Measurements from ENCODE around the gene VPS13D. TPM values are rescaled to one million over a fixed set of nuclear protein-coding genes. Genes with fewer than 3 reads are reported as not detected.
A peak's percentile ranks its signal among the peaks of the same experiment; 100 is the strongest.

VPS13D gene
- total RNA-seq, 2 donors from 2014 or later = 48.1 to 65.2 TPM

GRCh38 chr1:12229386-12229834 is 420 bp upstream of the VPS13D start:
- no peaks in the 10 kb centered on the region for H3K9me3 ChIP-seq
- DNase-seq (ENCODE audit: low spot score) = no peak
- H3K4me3 ChIP-seq = peak overlapping the region in 1 of 2 donors; percentile 100
- H3K27ac ChIP-seq = no peak overlapping the region
- H3K36me3 ChIP-seq = no peaks in the 10 kb centered on the region
- no peaks in the 10 kb centered on the region for H3K27me3 ChIP-seq
- peaks cover 0 to 22% of the 10 kb centered on the region in 2 donors for H3K4me1 ChIP-seq
- TF ChIP-seq, protein P1, sequence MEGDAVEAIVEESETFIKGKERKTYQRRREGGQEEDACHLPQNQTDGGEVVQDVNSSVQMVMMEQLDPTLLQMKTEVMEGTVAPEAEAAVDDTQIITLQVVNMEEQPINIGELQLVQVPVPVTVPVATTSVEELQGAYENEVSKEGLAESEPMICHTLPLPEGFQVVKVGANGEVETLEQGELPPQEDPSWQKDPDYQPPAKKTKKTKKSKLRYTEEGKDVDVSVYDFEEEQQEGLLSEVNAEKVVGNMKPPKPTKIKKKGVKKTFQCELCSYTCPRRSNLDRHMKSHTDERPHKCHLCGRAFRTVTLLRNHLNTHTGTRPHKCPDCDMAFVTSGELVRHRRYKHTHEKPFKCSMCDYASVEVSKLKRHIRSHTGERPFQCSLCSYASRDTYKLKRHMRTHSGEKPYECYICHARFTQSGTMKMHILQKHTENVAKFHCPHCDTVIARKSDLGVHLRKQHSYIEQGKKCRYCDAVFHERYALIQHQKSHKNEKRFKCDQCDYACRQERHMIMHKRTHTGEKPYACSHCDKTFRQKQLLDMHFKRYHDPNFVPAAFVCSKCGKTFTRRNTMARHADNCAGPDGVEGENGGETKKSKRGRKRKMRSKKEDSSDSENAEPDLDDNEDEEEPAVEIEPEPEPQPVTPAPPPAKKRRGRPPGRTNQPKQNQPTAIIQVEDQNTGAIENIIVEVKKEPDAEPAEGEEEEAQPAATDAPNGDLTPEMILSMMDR (IDR thresholded peaks at IDR 0.05) = no peak

GRCh38 chr1:12230549-12231275 is 882 bp downstream of the VPS13D start:
- H3K4me1 ChIP-seq = peaks cover 0 to 22% of the 10 kb centered on the region in 2 donors
- H3K9me3 ChIP-seq = no peaks in the 10 kb centered on the region
- DNase-seq (ENCODE audit: low spot score) = no peak
- no peaks in the 10 kb centered on the region for H3K27me3 ChIP-seq
- peaks cover 8% of the 10 kb centered on the region for H3K36me3 ChIP-seq
- TF ChIP-seq, protein P1 (IDR thresholded peaks at IDR 0.05) = no peak
- peak overlapping the region; percentile 89 to 96 for H3K27ac ChIP-seq
- H3K4me3 ChIP-seq = peak overlapping the region; percentile 98 to 100

DNA sequence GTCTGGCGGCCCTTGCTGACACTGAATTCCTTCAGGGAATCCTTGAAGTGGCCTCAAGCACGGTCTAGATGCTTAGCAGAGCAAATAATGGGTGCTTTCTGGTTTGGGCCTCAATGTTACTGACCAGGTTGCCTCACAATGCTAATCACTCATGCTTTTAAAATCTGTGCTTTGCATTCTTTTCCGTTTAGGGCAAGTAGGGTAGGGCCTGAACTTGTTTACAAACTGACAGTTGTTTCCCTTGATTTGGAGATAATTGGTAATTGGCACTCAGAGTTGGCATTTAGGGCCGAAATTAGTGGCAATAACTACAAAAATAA is 1.4 kb downstream of the VPS13D start:
- no peaks in the 10 kb centered on the region for H3K27me3 ChIP-seq
- H3K4me1 ChIP-seq = peaks cover 0 to 22% of the 10 kb centered on the region in 2 donors
- TF ChIP-seq, protein P1 (IDR thresholded peaks at IDR 0.05) = no peak
- no peak for DNase-seq (ENCODE audit: low spot score)
- H3K9me3 ChIP-seq = no peaks in the 10 kb centered on the region
- peak overlapping the region; percentile 98 to 100 for H3K4me3 ChIP-seq
- H3K36me3 ChIP-seq = peaks cover 13% of the 10 kb centered on the region
- peak overlapping the region; percentile 89 to 96 for H3K27ac ChIP-seq

DNA sequence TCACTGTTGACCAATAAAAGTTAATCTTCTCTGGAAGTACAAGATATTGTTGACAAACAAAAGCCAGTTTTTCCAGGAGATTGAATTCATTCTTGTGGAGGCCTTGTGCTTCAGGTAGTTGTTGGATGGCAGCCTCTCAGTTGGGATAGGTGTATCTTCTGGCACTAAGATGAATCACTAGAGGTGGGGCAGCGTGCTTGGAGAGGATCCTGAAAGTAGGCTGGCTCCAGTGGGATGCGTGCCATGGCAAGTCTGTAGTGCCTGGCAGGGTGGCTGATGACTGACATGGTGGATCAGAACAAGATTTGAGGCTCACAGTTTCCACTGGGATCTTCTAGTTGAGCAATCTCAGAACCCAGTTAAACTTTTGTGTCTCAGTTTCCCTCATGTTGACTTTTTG is 2.4 kb downstream of the VPS13D start:
- Histone ChIP-seq H3K9me3 (no peaks in the 10 kb centered on the region), H3K4me1 (peaks cover 0 to 22% of the 10 kb centered on the region in 2 donors), H3K27me3 (no peaks in the 10 kb centered on the region), H3K36me3 (peaks cover 19% of the 10 kb centered on the region), H3K4me3 (no peak overlapping the region), H3K27ac (no peak overlapping the region)
- TF ChIP-seq, protein P1 (IDR thresholded peaks at IDR 0.05) = no peak
- DNase-seq (ENCODE audit: low spot score) = no peak

GRCh38 chr1:12244078-12244477 is 14.2 kb downstream of the VPS13D start:
- Histone ChIP-seq H3K27me3 (no peaks in the 10 kb centered on the region), H3K36me3 (peaks cover 65% of the 10 kb centered on the region), H3K4me3 (no peak overlapping the region), H3K4me1 (no peaks in the 10 kb centered on the region), H3K27ac (no peak overlapping the region), H3K9me3 (no peaks in the 10 kb centered on the region)
- TF ChIP-seq, protein P1 (IDR thresholded peaks at IDR 0.05) = peak in 1 of 2 donors; percentile 34
- DNase-seq (ENCODE audit: low spot score) = no peak

- H3K36me3 ChIP-seq = peaks cover 66% of the 10 kb centered on the region
- TF ChIP-seq, protein P1 (IDR thresholded peaks at IDR 0.05) = no peak
- no peak overlapping the region for H3K4me3 ChIP-seq
- DNase-seq (ENCODE audit: low spot score) = no peak
- H3K27ac ChIP-seq = no peak overlapping the region
- no peaks in the 10 kb centered on the region for H3K4me1 ChIP-seq
- no peaks in the 10 kb centered on the region for H3K27me3 ChIP-seq
- no peaks in the 10 kb centered on the region for H3K9me3 ChIP-seq
Observed at GRCh38 chr1:12244585-12244984, 14.8 kb downstream of the VPS13D start.

Data from right atrium auricular region (tissue), 2 donors.